GM23338 (cell line): ENCODE results near the gene TSC22D2. TPM values are rescaled to one million over a fixed set of nuclear protein-coding genes. Genes with fewer than 3 reads are reported as not detected.

Experiments
- ATAC-seq: fragments of 200-7000 bp; cut with Tn5 transposase; 3 replicates; pipeline ENCODE4 v1.9.1; 2020
- DNase-seq: peaks from one replicate; pipeline ENCODE4 v3.0.0-alpha.2; 2015; ENCODE audit warnings: low spot score
- H2AFZ ChIP-seq: fragments of 200-600 bp; sonication (generic); 2 replicates; pipeline ENCODE4 v1.8.0; 2016; ENCODE audit warnings: antibody characterized with exemption, mild to moderate bottlenecking, moderate library complexity
- H3F3A ChIP-seq: fragments of 200-600 bp; sonication (generic); replicated peaks from 2 replicates; pipeline ENCODE4 v1.8.0; 2017; ENCODE audit warnings: antibody characterized with exemption, mixed run types, low read depth
- H3K27ac ChIP-seq: fragments of 200-600 bp; sonication (generic); 2 replicates; pipeline ENCODE4 v1.6.1; 2016; ENCODE audit warnings: low read depth
- H3K27me3 ChIP-seq: fragments of 200-600 bp; sonication (generic); 2 replicates; pipeline ENCODE4 v1.8.0; 2016; ENCODE audit warnings: mild to moderate bottlenecking, mixed run types, moderate library complexity; ENCODE audit not compliant: insufficient read depth
- H3K36me3 ChIP-seq: fragments of 200-600 bp; sonication (generic); 2 replicates; pipeline ENCODE4 v1.8.0; 2016; ENCODE audit warnings: mild to moderate bottlenecking; ENCODE audit not compliant: insufficient read depth
- H3K4me1 ChIP-seq: fragments of 200-600 bp; sonication (generic); 2 replicates; pipeline ENCODE4 v1.8.0; 2016; ENCODE audit warnings: mild to moderate bottlenecking, moderate library complexity; ENCODE audit not compliant: insufficient read depth
- H3K4me2 ChIP-seq: fragments of 200-600 bp; sonication (generic); 2 replicates; pipeline ENCODE4 v1.7.1; 2017; ENCODE audit warnings: mixed run types
- H3K4me3 ChIP-seq: fragments of 200-600 bp; sonication (generic); 2 replicates; pipeline ENCODE4 v1.6.1; 2016; ENCODE audit warnings: mixed run types
- H3K79me2 ChIP-seq: fragments of 200-600 bp; sonication (generic); replicated peaks from 2 replicates; pipeline ENCODE4 v1.8.0; 2017; ENCODE audit warnings: mild to moderate bottlenecking; ENCODE audit not compliant: insufficient read depth
- H3K9me2 ChIP-seq: fragments of 200-600 bp; sonication (generic); 2 replicates; pipeline ENCODE4 v1.8.0; 2017; ENCODE audit not compliant: insufficient read depth
- H4K20me1 ChIP-seq: fragments of 200-600 bp; sonication (generic); replicated peaks from 2 replicates; pipeline ENCODE4 v1.8.0; 2017; ENCODE audit warnings: mild to moderate bottlenecking; ENCODE audit not compliant: insufficient read depth
- H3K27ac Mint-ChIP-seq: 2 replicates; pipeline ENCODE4 v1.8.0; 2020; ENCODE audit warnings: inconsistent platforms, mild to moderate bottlenecking, moderate library complexity, mixed read lengths
- H3K27me3 Mint-ChIP-seq: 3 replicates; pipeline ENCODE4 v1.8.0; 2022; ENCODE audit warnings: low read depth, mild to moderate bottlenecking, moderate library complexity, mixed read lengths, inconsistent platforms; ENCODE audit not compliant: insufficient read depth, poor library complexity
- H3K36me3 Mint-ChIP-seq: 3 replicates; pipeline ENCODE4 v1.8.0; 2021; ENCODE audit warnings: low read depth, mild to moderate bottlenecking, inconsistent platforms, moderate library complexity, mixed read lengths
- H3K4me1 Mint-ChIP-seq: 3 replicates; pipeline ENCODE4 v1.8.0; 2020; ENCODE audit warnings: mild to moderate bottlenecking, inconsistent platforms, mixed read lengths
- H3K4me3 Mint-ChIP-seq: 3 replicates; pipeline ENCODE4 v1.8.0; 2021; ENCODE audit warnings: moderate library complexity, mild to moderate bottlenecking, inconsistent platforms, mixed read lengths
- H3K9me3 Mint-ChIP-seq: 3 replicates; pipeline ENCODE4 v1.8.0; 2020; ENCODE audit warnings: moderate library complexity, mild to moderate bottlenecking, inconsistent platforms, mixed read lengths
- EZH2 ChIP-seq: fragments of 200-600 bp; sonication (generic); IDR thresholded peaks from one replicate; pipeline ENCODE4 v1.8.0; 2017; ENCODE audit warnings: antibody characterized with exemption, mild to moderate bottlenecking, low read depth; ENCODE audit not compliant: unreplicated experiment
- EZH2phosphoT487 ChIP-seq: fragments of 200-600 bp; sonication (generic); IDR thresholded peaks from one replicate; pipeline ENCODE4 v1.8.1; 2018; ENCODE audit warnings: antibody characterized with exemption; ENCODE audit not compliant: unreplicated experiment
- JUNB ChIP-seq: IDR thresholded peaks from one replicate; pipeline ENCODE4 v1.6.1; 2016; ENCODE audit warnings: antibody characterized with exemption; ENCODE audit not compliant: unreplicated experiment
- NANOG ChIP-seq: IDR thresholded peaks from 2 replicates; pipeline ENCODE4 v1.6.1; 2016; ENCODE audit warnings: antibody characterized with exemption, borderline replicate concordance
- POLR2AphosphoS5 ChIP-seq: IDR thresholded peaks from 2 replicates; pipeline ENCODE4 v1.6.1; 2016; ENCODE audit warnings: antibody characterized with exemption, low read depth
- ZNF114 ChIP-seq: fragments of 250-450 bp; sonication (Bioruptor Pico); IDR thresholded peaks from 2 replicates; pipeline ENCODE4 v1.5.0; 2020; ENCODE audit warnings: mild to moderate bottlenecking, moderate library complexity
- ZNF331 ChIP-seq: fragments of 250-450 bp; sonication (Bioruptor Pico); IDR thresholded peaks from 2 replicates; pipeline ENCODE4 v1.5.0; 2020; ENCODE audit warnings: low read depth, mild to moderate bottlenecking, moderate library complexity
- polyA plus RNA-seq: library from polyadenylated mRNA; unstranded; fragments of >200 nt; fragmentation: Nextera tagmentation; extraction: Ambion mirVana; gene quantifications from 2 replicates; pipeline ENCODE4 v1.2.1, GENCODE V29; 2016
- total RNA-seq: library from RNA; depleted of rRNA; stranded (reverse); fragments of >200 nt; shearing (Covaris generic); gene quantifications from 2 replicates; pipeline ENCODE4 v1.2.3, GENCODE V29; 2014
- TF ChIP-seq, protein P1 (sequence below), 2 experiments: fragments of 200-600 bp in 1 of 2; sonication (generic) in 1 of 2; conservative IDR thresholded peaks; 2 replicates each; pipeline versions ENCODE4 v1.5.1 to v1.6.1; 2016 to 2017; ENCODE audit warnings: antibody characterized with exemption in 2 of 2, low read depth in 2 of 2, mild to moderate bottlenecking in 2 of 2, moderate library complexity in 1 of 2
- TF ChIP-seq, protein P2 (sequence below): IDR thresholded peaks from 2 replicates; pipeline ENCODE4 v1.6.1; 2016; ENCODE audit warnings: antibody characterized with exemption
- TF ChIP-seq, protein P3 (sequence below): IDR thresholded peaks from one replicate; pipeline ENCODE4 v1.6.1; 2018; ENCODE audit warnings: antibody characterized with exemption; ENCODE audit not compliant: unreplicated experiment
- TF ChIP-seq, protein P4 (sequence below): fragments of 250-450 bp; sonication (Bioruptor Pico); IDR thresholded peaks from 2 replicates; pipeline ENCODE4 v1.5.0; 2020; ENCODE audit warnings: mild to moderate bottlenecking, moderate library complexity

Gene TSC22D2
- total and polyA plus RNA-seq, 2 experiments from 2014 or later = 18.6 to 34.2 TPM

DNA sequence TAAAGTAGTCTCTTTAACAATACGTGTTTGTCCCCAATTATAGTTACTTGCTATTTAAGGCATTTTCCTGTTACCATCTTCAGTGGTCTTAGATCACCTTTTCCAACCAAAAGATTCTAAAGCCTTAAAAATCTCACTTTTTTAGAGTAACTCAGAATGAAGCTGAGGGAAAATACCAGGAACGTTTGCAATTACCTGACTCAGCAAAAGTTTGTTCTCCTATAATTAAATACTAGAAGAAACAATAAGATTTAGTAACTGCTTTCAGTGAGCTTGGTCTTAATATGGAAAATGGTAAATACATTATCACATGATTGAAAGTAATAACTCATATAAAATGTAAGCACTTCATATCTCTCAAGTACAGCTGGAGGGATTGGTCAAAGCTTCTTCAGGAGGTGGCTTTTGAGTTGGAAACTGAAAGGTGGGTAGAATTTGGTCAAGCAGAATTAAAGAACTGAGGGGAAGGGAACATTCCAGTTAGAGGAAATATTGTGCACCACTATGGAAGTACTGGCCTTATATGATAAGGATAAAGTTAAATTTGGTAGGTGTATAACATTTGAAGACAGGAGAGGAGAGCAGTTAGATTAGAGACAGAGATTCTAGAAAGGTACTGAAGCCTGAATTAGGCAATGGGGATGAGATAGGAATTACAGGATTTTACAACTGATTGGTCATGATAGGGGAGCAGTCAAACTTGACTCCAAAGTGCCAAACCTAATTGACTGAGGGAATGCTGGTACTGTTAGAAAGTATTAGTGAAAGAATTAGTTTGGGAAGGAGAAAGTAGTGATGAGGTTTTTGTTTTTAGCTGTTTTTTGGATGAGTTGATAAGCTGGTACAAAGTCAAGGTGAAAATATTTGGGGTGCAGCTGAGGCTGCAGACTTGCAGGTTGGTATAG, 21.9 kb downstream of the TSC22D2 start:
- TF ChIP-seq ZNF114 (CRISPR knock-in tag) (no peak), EZH2 (no peak), ZNF331 (CRISPR knock-in tag) (no peak), POLR2AphosphoS5 (no peak), NANOG (no peak), JUNB (no peak), EZH2phosphoT487 (no peak)
- TF ChIP-seq, protein P1, sequence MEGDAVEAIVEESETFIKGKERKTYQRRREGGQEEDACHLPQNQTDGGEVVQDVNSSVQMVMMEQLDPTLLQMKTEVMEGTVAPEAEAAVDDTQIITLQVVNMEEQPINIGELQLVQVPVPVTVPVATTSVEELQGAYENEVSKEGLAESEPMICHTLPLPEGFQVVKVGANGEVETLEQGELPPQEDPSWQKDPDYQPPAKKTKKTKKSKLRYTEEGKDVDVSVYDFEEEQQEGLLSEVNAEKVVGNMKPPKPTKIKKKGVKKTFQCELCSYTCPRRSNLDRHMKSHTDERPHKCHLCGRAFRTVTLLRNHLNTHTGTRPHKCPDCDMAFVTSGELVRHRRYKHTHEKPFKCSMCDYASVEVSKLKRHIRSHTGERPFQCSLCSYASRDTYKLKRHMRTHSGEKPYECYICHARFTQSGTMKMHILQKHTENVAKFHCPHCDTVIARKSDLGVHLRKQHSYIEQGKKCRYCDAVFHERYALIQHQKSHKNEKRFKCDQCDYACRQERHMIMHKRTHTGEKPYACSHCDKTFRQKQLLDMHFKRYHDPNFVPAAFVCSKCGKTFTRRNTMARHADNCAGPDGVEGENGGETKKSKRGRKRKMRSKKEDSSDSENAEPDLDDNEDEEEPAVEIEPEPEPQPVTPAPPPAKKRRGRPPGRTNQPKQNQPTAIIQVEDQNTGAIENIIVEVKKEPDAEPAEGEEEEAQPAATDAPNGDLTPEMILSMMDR (conservative IDR thresholded peaks at IDR 0.05; ENCODE audit: low read depth in 2 of 2) = no peak
- TF ChIP-seq, protein P2, sequence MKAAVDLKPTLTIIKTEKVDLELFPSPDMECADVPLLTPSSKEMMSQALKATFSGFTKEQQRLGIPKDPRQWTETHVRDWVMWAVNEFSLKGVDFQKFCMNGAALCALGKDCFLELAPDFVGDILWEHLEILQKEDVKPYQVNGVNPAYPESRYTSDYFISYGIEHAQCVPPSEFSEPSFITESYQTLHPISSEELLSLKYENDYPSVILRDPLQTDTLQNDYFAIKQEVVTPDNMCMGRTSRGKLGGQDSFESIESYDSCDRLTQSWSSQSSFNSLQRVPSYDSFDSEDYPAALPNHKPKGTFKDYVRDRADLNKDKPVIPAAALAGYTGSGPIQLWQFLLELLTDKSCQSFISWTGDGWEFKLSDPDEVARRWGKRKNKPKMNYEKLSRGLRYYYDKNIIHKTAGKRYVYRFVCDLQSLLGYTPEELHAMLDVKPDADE = no peak
- TF ChIP-seq, protein P3, sequence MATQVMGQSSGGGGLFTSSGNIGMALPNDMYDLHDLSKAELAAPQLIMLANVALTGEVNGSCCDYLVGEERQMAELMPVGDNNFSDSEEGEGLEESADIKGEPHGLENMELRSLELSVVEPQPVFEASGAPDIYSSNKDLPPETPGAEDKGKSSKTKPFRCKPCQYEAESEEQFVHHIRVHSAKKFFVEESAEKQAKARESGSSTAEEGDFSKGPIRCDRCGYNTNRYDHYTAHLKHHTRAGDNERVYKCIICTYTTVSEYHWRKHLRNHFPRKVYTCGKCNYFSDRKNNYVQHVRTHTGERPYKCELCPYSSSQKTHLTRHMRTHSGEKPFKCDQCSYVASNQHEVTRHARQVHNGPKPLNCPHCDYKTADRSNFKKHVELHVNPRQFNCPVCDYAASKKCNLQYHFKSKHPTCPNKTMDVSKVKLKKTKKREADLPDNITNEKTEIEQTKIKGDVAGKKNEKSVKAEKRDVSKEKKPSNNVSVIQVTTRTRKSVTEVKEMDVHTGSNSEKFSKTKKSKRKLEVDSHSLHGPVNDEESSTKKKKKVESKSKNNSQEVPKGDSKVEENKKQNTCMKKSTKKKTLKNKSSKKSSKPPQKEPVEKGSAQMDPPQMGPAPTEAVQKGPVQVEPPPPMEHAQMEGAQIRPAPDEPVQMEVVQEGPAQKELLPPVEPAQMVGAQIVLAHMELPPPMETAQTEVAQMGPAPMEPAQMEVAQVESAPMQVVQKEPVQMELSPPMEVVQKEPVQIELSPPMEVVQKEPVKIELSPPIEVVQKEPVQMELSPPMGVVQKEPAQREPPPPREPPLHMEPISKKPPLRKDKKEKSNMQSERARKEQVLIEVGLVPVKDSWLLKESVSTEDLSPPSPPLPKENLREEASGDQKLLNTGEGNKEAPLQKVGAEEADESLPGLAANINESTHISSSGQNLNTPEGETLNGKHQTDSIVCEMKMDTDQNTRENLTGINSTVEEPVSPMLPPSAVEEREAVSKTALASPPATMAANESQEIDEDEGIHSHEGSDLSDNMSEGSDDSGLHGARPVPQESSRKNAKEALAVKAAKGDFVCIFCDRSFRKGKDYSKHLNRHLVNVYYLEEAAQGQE = no peak
- TF ChIP-seq, protein P4, sequence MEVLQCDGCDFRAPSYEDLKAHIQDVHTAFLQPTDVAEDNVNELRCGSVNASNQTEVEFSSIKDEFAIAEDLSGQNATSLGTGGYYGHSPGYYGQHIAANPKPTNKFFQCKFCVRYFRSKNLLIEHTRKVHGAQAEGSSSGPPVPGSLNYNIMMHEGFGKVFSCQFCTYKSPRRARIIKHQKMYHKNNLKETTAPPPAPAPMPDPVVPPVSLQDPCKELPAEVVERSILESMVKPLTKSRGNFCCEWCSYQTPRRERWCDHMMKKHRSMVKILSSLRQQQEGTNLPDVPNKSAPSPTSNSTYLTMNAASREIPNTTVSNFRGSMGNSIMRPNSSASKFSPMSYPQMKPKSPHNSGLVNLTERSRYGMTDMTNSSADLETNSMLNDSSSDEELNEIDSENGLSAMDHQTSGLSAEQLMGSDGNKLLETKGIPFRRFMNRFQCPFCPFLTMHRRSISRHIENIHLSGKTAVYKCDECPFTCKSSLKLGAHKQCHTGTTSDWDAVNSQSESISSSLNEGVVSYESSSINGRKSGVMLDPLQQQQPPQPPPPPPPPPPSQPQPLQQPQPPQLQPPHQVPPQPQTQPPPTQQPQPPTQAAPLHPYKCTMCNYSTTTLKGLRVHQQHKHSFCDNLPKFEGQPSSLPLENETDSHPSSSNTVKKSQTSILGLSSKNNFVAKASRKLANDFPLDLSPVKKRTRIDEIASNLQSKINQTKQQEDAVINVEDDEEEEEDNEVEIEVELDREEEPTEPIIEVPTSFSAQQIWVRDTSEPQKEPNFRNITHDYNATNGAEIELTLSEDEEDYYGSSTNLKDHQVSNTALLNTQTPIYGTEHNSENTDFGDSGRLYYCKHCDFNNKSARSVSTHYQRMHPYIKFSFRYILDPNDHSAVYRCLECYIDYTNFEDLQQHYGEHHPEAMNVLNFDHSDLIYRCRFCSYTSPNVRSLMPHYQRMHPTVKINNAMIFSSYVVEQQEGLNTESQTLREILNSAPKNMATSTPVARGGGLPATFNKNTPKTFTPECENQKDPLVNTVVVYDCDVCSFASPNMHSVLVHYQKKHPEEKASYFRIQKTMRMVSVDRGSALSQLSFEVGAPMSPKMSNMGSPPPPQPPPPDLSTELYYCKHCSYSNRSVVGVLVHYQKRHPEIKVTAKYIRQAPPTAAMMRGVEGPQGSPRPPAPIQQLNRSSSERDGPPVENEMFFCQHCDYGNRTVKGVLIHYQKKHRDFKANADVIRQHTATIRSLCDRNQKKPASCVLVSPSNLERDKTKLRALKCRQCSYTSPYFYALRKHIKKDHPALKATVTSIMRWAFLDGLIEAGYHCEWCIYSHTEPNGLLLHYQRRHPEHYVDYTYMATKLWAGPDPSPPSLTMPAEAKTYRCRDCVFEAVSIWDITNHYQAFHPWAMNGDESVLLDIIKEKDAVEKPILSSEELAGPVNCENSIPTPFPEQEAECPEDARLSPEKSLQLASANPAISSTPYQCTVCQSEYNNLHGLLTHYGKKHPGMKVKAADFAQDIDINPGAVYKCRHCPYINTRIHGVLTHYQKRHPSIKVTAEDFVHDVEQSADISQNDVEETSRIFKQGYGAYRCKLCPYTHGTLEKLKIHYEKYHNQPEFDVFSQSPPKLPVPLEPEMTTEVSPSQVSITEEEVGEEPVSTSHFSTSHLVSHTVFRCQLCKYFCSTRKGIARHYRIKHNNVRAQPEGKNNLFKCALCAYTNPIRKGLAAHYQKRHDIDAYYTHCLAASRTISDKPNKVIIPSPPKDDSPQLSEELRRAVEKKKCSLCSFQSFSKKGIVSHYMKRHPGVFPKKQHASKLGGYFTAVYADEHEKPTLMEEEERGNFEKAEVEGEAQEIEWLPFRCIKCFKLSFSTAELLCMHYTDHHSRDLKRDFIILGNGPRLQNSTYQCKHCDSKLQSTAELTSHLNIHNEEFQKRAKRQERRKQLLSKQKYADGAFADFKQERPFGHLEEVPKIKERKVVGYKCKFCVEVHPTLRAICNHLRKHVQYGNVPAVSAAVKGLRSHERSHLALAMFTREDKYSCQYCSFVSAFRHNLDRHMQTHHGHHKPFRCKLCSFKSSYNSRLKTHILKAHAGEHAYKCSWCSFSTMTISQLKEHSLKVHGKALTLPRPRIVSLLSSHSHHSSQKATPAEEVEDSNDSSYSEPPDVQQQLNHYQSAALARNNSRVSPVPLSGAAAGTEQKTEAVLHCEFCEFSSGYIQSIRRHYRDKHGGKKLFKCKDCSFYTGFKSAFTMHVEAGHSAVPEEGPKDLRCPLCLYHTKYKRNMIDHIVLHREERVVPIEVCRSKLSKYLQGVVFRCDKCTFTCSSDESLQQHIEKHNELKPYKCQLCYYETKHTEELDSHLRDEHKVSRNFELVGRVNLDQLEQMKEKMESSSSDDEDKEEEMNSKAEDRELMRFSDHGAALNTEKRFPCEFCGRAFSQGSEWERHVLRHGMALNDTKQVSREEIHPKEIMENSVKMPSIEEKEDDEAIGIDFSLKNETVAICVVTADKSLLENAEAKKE = no peak
- no peak for ATAC-seq
- Mint-ChIP-seq H3K27ac (peak overlapping the region; percentile 6; the same call in 1 of the 2 replicates), H3K9me3 (no peaks in the 10 kb centered on the region), H3K36me3 (no peaks in the 10 kb centered on the region), H3K4me1 (peaks cover 39% of the 10 kb centered on the region), H3K27me3 (no peaks in the 10 kb centered on the region), H3K4me3 (no peak overlapping the region)
- Histone ChIP-seq H3K79me2 (peaks cover 90% of the 10 kb centered on the region), H3K27ac (no peak overlapping the region), H3K4me1 (peaks cover 18% of the 10 kb centered on the region), H3K4me2 (no peak overlapping the region), H4K20me1 (peaks cover 17% of the 10 kb centered on the region; the same call in 1 of the 2 replicates), H3K36me3 (no peaks in the 10 kb centered on the region), H3K9me2 (no peaks in the 10 kb centered on the region), H2AFZ (no peak overlapping the region), H3K27me3 (no peaks in the 10 kb centered on the region), H3F3A (no peaks in the 10 kb centered on the region), H3K4me3 (no peak overlapping the region)
- no peak for DNase-seq
